CD4-positive, CD25-positive, alpha-beta regulatory T cell (primary cell): ENCODE measurements around the gene OSBPL2. TPM values are rescaled to one million over a fixed set of nuclear protein-coding genes. Genes with fewer than 3 reads are reported as not detected.

Experiments
- ATAC-seq, 2 donors: fragments of 150-1000 bp; cut with Tn5 transposase; one replicate each; pipeline ENCODE4 v1.10.0; 2021; ENCODE audit warnings: low read depth in 2 of 2, moderate number of reproducible peaks in 2 of 2, moderate library complexity in 1 of 2
- DNase-seq, 3 donors: peaks; one replicate each; pipeline versions ENCODE4 v3.0.0 to v3.0.0-alpha.2; 2012 to 2022; ENCODE audit warnings: mixed read lengths in 1 of 3
- H3K27ac ChIP-seq: one replicate; pipeline ENCODE4 v1.7.0; 2013; ENCODE audit warnings: mild to moderate bottlenecking, low read length; ENCODE audit not compliant: insufficient read depth, poor library complexity, severe bottlenecking
- H3K27me3 ChIP-seq: one replicate; pipeline ENCODE4 v1.7.0; 2013; ENCODE audit warnings: low read length; ENCODE audit not compliant: control insufficient read depth, insufficient read depth
- H3K36me3 ChIP-seq: one replicate; pipeline ENCODE4 v1.7.0; 2013; ENCODE audit warnings: mild to moderate bottlenecking, low read length, moderate library complexity; ENCODE audit not compliant: control insufficient read depth, insufficient read depth
- H3K4me1 ChIP-seq: 2 replicates; pipeline ENCODE4 v1.7.0; 2013; ENCODE audit warnings: mild to moderate bottlenecking, low read length; ENCODE audit not compliant: insufficient read depth, control insufficient read depth, poor library complexity, severe bottlenecking
- H3K4me3 ChIP-seq: one replicate; pipeline ENCODE4 v1.7.0; 2013; ENCODE audit warnings: low read depth, mild to moderate bottlenecking, low read length, moderate library complexity
- H3K9me3 ChIP-seq, 2 experiments: 1 replicate in 1 of 2; 2 replicates in 1 of 2; pipeline ENCODE4 v1.7.0; 2013; ENCODE audit warnings: low read length in 2 of 2, mild to moderate bottlenecking in 1 of 2, moderate library complexity in 1 of 2; ENCODE audit not compliant: control insufficient read depth in 2 of 2
- H3K27ac Mint-ChIP-seq, 3 donors: one replicate each; pipeline ENCODE4 v1.8.0; 2020 to 2022; ENCODE audit warnings: mild to moderate bottlenecking in 3 of 3, mixed read lengths in 3 of 3, moderate library complexity in 2 of 3
- H3K27me3 Mint-ChIP-seq: one replicate; pipeline ENCODE4 v1.8.0; 2022; ENCODE audit warnings: mild to moderate bottlenecking, mixed read lengths
- H3K36me3 Mint-ChIP-seq: one replicate; pipeline ENCODE4 v1.8.0; 2020; ENCODE audit warnings: mixed read lengths
- H3K4me1 Mint-ChIP-seq, 4 donors: one replicate each; pipeline ENCODE4 v1.8.0; 2020 to 2022; ENCODE audit warnings: mixed read lengths in 4 of 4, mild to moderate bottlenecking in 1 of 4
- H3K4me3 Mint-ChIP-seq, 4 donors: one replicate each; pipeline ENCODE4 v1.8.0; 2020 to 2022; ENCODE audit warnings: mild to moderate bottlenecking in 4 of 4, mixed read lengths in 4 of 4, moderate library complexity in 3 of 4
- H3K9me3 Mint-ChIP-seq, 7 donors: one replicate each; pipeline ENCODE4 v1.8.0; 2020 to 2022; ENCODE audit warnings: mixed read lengths in 7 of 7, mild to moderate bottlenecking in 3 of 7, moderate library complexity in 2 of 7
- polyA plus RNA-seq, 4 donors: library from polyadenylated mRNA; unstranded; fragments of 300-500 nt; fragmentation: Illumina TruSeq; gene quantifications; one replicate each; pipeline ENCODE4 v1.2.3, GENCODE V29; 2021
- total RNA-seq: library from RNA; stranded (reverse); gene quantifications from one replicate; pipeline ENCODE4 v1.2.3, GENCODE V29; 2022

Gene OSBPL2
- total and polyA plus RNA-seq, 5 donors from 2014 or later = 19.3 to 85.2 (median 23.2) TPM

GRCh38 chr20:62252342-62252966, 14.1 kb downstream of the OSBPL2 start:
- no peaks in the 10 kb centered on the region for H3K27me3 Mint-ChIP-seq
- peak overlapping the region in 1 of 3 donors; percentile 15 for H3K27ac Mint-ChIP-seq
- peaks cover 5% of the 10 kb centered on the region for H3K36me3 Mint-ChIP-seq
- no peak overlapping the region for H3K27ac ChIP-seq
- peaks cover 0 to 45% (median 11%) of the 10 kb centered on the region in 4 donors for H3K4me1 Mint-ChIP-seq
- ATAC-seq (no peak), DNase-seq (no peak)
- no peaks in the 10 kb centered on the region for H3K9me3 ChIP-seq
- H3K4me3 ChIP-seq = no peak overlapping the region
- no peaks in the 10 kb centered on the region for H3K27me3 ChIP-seq
- H3K4me1 ChIP-seq = no peaks in the 10 kb centered on the region
- peaks cover 0 to 2% (median 0%) of the 10 kb centered on the region in 7 donors for H3K9me3 Mint-ChIP-seq
- peaks cover 15% of the 10 kb centered on the region for H3K36me3 ChIP-seq
- no peak overlapping the region for H3K4me3 Mint-ChIP-seq

DNA sequence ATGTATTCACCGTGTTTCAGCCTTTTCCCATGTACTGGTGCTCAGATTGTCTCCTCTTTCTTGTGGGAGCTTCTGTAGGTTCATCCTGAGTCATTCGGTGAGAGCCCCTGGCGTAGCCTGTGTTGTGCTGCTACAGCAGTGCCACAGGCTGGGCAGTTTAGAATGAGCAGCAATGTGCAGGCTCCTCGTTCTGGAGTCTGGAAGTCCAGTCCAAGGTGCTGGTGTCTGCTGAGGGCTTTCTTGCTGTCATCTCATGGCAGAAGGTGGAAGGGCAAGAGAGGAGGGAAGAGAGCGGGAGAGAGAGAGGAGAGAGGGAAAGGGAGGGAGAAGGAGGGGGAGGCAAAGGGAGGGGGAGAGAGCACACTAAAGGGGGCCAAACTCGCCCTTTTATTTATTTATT, 15.1 kb downstream of the OSBPL2 start:
- DNase-seq = no peak
- no peaks in the 10 kb centered on the region for H3K4me1 ChIP-seq
- H3K9me3 ChIP-seq = no peaks in the 10 kb centered on the region
- Mint-ChIP-seq H3K27me3 (no peaks in the 10 kb centered on the region), H3K4me3 (no peak overlapping the region), H3K27ac (no peak overlapping the region), H3K9me3 (peaks cover 0 to 2% (median 0%) of the 10 kb centered on the region in 7 donors), H3K4me1 (peaks cover 0 to 42% (median 11%) of the 10 kb centered on the region in 4 donors), H3K36me3 (peaks cover 5% of the 10 kb centered on the region)
- no peak overlapping the region for H3K4me3 ChIP-seq
- H3K27ac ChIP-seq = no peak overlapping the region
- peaks cover 22% of the 10 kb centered on the region for H3K36me3 ChIP-seq
- ATAC-seq = no peak
- no peaks in the 10 kb centered on the region for H3K27me3 ChIP-seq

GRCh38 chr20:62254021-62254724, 15.9 kb downstream of the OSBPL2 start:
- no peak overlapping the region for H3K27ac ChIP-seq
- Mint-ChIP-seq H3K9me3 (peaks cover 0 to 2% (median 0%) of the 10 kb centered on the region in 7 donors), H3K27ac (no peak overlapping the region), H3K36me3 (peaks cover 5% of the 10 kb centered on the region), H3K4me1 (peaks cover 0 to 37% (median 11%) of the 10 kb centered on the region in 4 donors), H3K4me3 (no peak overlapping the region), H3K27me3 (no peaks in the 10 kb centered on the region)
- no peaks in the 10 kb centered on the region for H3K9me3 ChIP-seq
- no peaks in the 10 kb centered on the region for H3K27me3 ChIP-seq
- H3K36me3 ChIP-seq = peaks cover 29% of the 10 kb centered on the region
- DNase-seq (no peak), ATAC-seq (no peak)
- no peaks in the 10 kb centered on the region for H3K4me1 ChIP-seq
- no peak overlapping the region for H3K4me3 ChIP-seq

DNA sequence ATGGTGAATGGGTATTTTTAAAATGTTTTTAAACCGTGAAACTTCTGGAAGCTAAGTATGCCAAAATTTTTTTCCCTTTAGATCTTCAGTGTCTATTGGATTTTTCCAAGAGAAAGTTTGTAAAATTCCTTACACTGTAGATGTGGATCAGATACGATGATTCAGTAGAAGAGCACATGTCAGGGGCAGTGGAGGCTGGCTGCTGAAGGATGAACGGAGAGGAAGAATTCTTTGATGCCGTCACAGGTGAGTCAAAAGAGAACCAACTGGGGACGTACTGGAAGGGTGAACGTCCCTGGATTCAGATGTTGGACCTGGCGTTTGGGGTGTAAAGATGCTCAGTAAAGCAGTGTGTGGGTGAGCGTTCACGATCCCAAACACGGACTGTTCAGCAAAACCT, 17.7 kb downstream of the OSBPL2 start:
- Histone ChIP-seq H3K9me3 (no peaks in the 10 kb centered on the region), H3K27me3 (no peaks in the 10 kb centered on the region), H3K27ac (no peak overlapping the region), H3K4me1 (no peaks in the 10 kb centered on the region), H3K36me3 (peaks cover 47% of the 10 kb centered on the region), H3K4me3 (no peak overlapping the region)
- H3K9me3 Mint-ChIP-seq = peaks cover 0 to 2% (median 0%) of the 10 kb centered on the region in 7 donors
- no peak overlapping the region for H3K27ac Mint-ChIP-seq
- no peaks in the 10 kb centered on the region for H3K27me3 Mint-ChIP-seq
- no peak overlapping the region for H3K4me3 Mint-ChIP-seq
- H3K36me3 Mint-ChIP-seq = peaks cover 16% of the 10 kb centered on the region
- ATAC-seq (no peak), DNase-seq (no peak)
- peaks cover 0 to 27% (median 7%) of the 10 kb centered on the region in 4 donors for H3K4me1 Mint-ChIP-seq

DNA sequence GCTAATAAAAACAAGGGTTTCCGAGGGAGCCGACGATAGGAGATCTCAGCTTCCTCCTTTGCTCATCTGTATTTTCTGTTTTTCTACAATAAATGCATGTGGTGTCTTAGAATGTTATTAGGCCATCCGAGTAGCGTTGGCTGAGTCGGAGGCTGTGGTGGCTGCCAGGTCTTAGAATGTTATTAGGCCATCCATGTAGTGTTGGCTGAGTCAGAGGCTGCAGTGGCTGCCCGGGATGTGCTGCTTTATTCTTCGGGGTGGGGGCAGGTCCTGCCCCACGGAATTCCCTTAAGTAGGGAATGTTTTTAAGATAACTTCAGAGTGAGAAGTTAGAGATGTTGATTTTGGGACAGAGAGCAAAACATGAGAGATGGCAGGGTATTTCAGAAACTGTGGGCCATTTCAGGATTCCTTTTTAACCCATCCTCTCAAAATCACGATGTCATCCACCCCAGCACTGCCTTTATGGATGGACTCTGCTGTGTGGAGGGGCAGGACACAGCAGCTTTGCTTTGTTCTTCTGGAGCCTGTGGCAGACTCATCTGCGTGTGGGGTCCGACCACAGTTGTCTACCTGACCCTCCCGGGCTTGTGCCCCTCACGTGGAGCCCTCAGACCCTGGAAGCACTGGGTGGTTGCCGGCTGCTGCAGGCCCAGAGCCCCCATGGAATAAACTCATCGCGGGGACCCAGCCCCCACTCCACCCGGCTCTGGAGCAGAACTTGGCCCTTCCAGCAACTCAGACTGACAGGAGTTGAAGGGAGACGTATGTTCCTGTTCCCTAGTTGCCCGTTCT, 20.4 kb downstream of the OSBPL2 start:
- no peak for ATAC-seq
- peaks cover 21% of the 10 kb centered on the region for H3K36me3 Mint-ChIP-seq
- H3K27ac ChIP-seq = no peak overlapping the region

GRCh38 chr20:62259294-62259565, 20.9 kb downstream of the OSBPL2 start:
- no peak overlapping the region for H3K27ac Mint-ChIP-seq
- peaks cover 73% of the 10 kb centered on the region for H3K36me3 ChIP-seq

More for the DNA sequence above, 20.4 kb downstream of the OSBPL2 start:
- peaks cover 0 to 13% (median 5%) of the 10 kb centered on the region in 4 donors for H3K4me1 Mint-ChIP-seq
- H3K36me3 ChIP-seq = peaks cover 70% of the 10 kb centered on the region
- H3K9me3 Mint-ChIP-seq = peaks cover 0 to 2% (median 0%) of the 10 kb centered on the region in 7 donors
- H3K9me3 ChIP-seq = no peaks in the 10 kb centered on the region
- H3K4me3 Mint-ChIP-seq = no peak overlapping the region
- H3K4me1 ChIP-seq = no peaks in the 10 kb centered on the region
- no peak overlapping the region for H3K27ac Mint-ChIP-seq
- no peak for DNase-seq
- no peak overlapping the region for H3K4me3 ChIP-seq
- H3K27me3 Mint-ChIP-seq = no peaks in the 10 kb centered on the region
- H3K27me3 ChIP-seq = no peaks in the 10 kb centered on the region

DNA sequence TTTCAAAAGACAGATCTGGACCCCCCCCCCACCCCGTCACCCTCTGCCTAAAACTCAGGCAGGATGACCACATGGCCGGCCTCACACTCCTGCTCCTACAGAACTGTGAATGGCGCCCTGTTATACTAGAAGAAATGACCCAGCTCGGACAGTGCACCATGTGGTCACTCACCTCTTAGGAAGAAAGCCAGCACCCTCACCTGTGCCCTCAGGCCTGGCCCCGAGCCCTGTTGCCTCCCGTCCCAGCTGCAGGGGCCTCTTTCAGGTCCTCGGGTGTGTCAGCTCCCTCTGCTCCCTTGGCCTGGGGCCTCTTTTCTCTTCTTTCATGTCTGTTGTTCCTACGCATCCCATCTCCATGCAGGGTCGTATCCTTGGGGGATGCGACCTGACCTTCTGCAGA, 23.7 kb downstream of the OSBPL2 start:
- DNase-seq (no peak), ATAC-seq (no peak)
- Histone ChIP-seq H3K4me3 (no peak overlapping the region), H3K27me3 (no peaks in the 10 kb centered on the region), H3K4me1 (no peaks in the 10 kb centered on the region), H3K9me3 (no peaks in the 10 kb centered on the region), H3K36me3 (peaks cover 90% of the 10 kb centered on the region), H3K27ac (no peak overlapping the region)
- no peak overlapping the region for H3K27ac Mint-ChIP-seq
- H3K9me3 Mint-ChIP-seq = no peaks in the 10 kb centered on the region
- H3K36me3 Mint-ChIP-seq = peaks cover 28% of the 10 kb centered on the region
- peaks cover 0 to 5% (median under 1%) of the 10 kb centered on the region in 4 donors for H3K4me1 Mint-ChIP-seq
- H3K27me3 Mint-ChIP-seq = no peaks in the 10 kb centered on the region
- no peak overlapping the region for H3K4me3 Mint-ChIP-seq

More at GRCh38 chr20:62259294-62259565, 20.9 kb downstream of the OSBPL2 start:
- no peaks in the 10 kb centered on the region for H3K27me3 ChIP-seq
- H3K4me3 Mint-ChIP-seq = no peak overlapping the region
- no peak overlapping the region for H3K4me3 ChIP-seq
- no peaks in the 10 kb centered on the region for H3K9me3 ChIP-seq
- H3K4me1 Mint-ChIP-seq = peaks cover 0 to 9% (median 4%) of the 10 kb centered on the region in 4 donors
- no peaks in the 10 kb centered on the region for H3K9me3 Mint-ChIP-seq
- no peaks in the 10 kb centered on the region for H3K4me1 ChIP-seq
- ATAC-seq (no peak), DNase-seq (no peak)
- no peak overlapping the region for H3K27ac ChIP-seq
- H3K36me3 Mint-ChIP-seq = peaks cover 21% of the 10 kb centered on the region
- no peaks in the 10 kb centered on the region for H3K27me3 Mint-ChIP-seq
